Measurements from ENCODE around the gene STK40.

The STK40 gene

GRCh38 chr1:36367798-36368197 is 17.9 kb downstream of the STK40 start:
- H3F3A ChIP-seq (ENCODE audit: insufficient read depth, low read length): no peaks in the 10 kb centered on the region; the same call in 1 of the 2 replicates
- no peak overlapping the region for H3K9ac ChIP-seq (ENCODE audit: low read length)
- no peak overlapping the region for H2AFZ ChIP-seq (ENCODE audit: low read length)
- H3K27ac ChIP-seq (ENCODE audit: low read length): no peak overlapping the region
- no peaks in the 10 kb centered on the region for H3K9me2 ChIP-seq (replicated peaks; ENCODE audit: insufficient read depth, low read length)
- H3K4me2 ChIP-seq (ENCODE audit: low read depth, low read length): no peak overlapping the region
- H4K20me1 ChIP-seq (ENCODE audit: insufficient read depth, low read length): no peaks in the 10 kb centered on the region
- H3K4me3 ChIP-seq (ENCODE audit: low read length): no peak overlapping the region
- H3K36me3 ChIP-seq (replicated peaks; ENCODE audit: insufficient read depth, low read length): no peaks in the 10 kb centered on the region; the same call in 1 of the 2 replicates
- DNase-seq: no peak
- H3K27me3 ChIP-seq (replicated peaks; ENCODE audit: insufficient read depth, low read length): no peaks in the 10 kb centered on the region
- TF ChIP-seq EZH2phosphoT487 (IDR thresholded peaks at IDR 0.05; ENCODE audit: low read length) (no peak), EZH2 (optimal IDR thresholded peaks at IDR 0.05; ENCODE audit: low read depth, low read length) (no peak)
- H3K4me1 ChIP-seq (ENCODE audit: low read length): peaks cover 11% of the 10 kb centered on the region
- H3K9me3 ChIP-seq (replicated peaks; ENCODE audit: insufficient read depth, low read length): no peaks in the 10 kb centered on the region
- peaks cover 52% of the 10 kb centered on the region for H3K79me2 ChIP-seq (ENCODE audit: low read length)

GRCh38 chr1:36367066-36367465 is 18.7 kb downstream of the STK40 start:
- Histone ChIP-seq H2AFZ (ENCODE audit: low read length) (no peak overlapping the region), H3K4me2 (ENCODE audit: low read depth, low read length) (no peak overlapping the region), H3F3A (ENCODE audit: insufficient read depth, low read length) (no peaks in the 10 kb centered on the region; the same call in 1 of the 2 replicates), H3K9ac (ENCODE audit: low read length) (no peak overlapping the region), H3K9me3 (replicated peaks; ENCODE audit: insufficient read depth, low read length) (no peaks in the 10 kb centered on the region), H3K4me3 (ENCODE audit: low read length) (no peak overlapping the region), H4K20me1 (ENCODE audit: insufficient read depth, low read length) (no peaks in the 10 kb centered on the region), H3K36me3 (replicated peaks; ENCODE audit: insufficient read depth, low read length) (no peaks in the 10 kb centered on the region; the same call in 1 of the 2 replicates), H3K79me2 (ENCODE audit: low read length) (peaks cover 49% of the 10 kb centered on the region), H3K4me1 (ENCODE audit: low read length) (peaks cover 7% of the 10 kb centered on the region; the same call in 1 of the 2 replicates), H3K27ac (ENCODE audit: low read length) (no peak overlapping the region), H3K9me2 (replicated peaks; ENCODE audit: insufficient read depth, low read length) (no peaks in the 10 kb centered on the region), H3K27me3 (replicated peaks; ENCODE audit: insufficient read depth, low read length) (no peaks in the 10 kb centered on the region)
- DNase-seq: no peak
- TF ChIP-seq EZH2phosphoT487 (IDR thresholded peaks at IDR 0.05; ENCODE audit: low read length) (no peak), EZH2 (optimal IDR thresholded peaks at IDR 0.05; ENCODE audit: low read depth, low read length) (no peak), CTCF (IDR thresholded peaks at IDR 0.05; ENCODE audit: low read length) (no peak)

- Histone ChIP-seq H3K79me2 (ENCODE audit: low read length) (peaks cover 51% of the 10 kb centered on the region), H3K4me1 (ENCODE audit: low read length) (peaks cover 7% of the 10 kb centered on the region; the same call in 1 of the 2 replicates), H3K36me3 (replicated peaks; ENCODE audit: insufficient read depth, low read length) (no peaks in the 10 kb centered on the region; the same call in 1 of the 2 replicates), H2AFZ (ENCODE audit: low read length) (no peak overlapping the region), H3K4me3 (ENCODE audit: low read length) (no peak overlapping the region), H3K27ac (ENCODE audit: low read length) (no peak overlapping the region), H3F3A (ENCODE audit: insufficient read depth, low read length) (no peaks in the 10 kb centered on the region; the same call in 1 of the 2 replicates), H3K9me2 (replicated peaks; ENCODE audit: insufficient read depth, low read length) (no peaks in the 10 kb centered on the region), H3K4me2 (ENCODE audit: low read depth, low read length) (no peak overlapping the region), H3K27me3 (replicated peaks; ENCODE audit: insufficient read depth, low read length) (no peaks in the 10 kb centered on the region), H4K20me1 (ENCODE audit: insufficient read depth, low read length) (no peaks in the 10 kb centered on the region), H3K9me3 (replicated peaks; ENCODE audit: insufficient read depth, low read length) (no peaks in the 10 kb centered on the region), H3K9ac (ENCODE audit: low read length) (no peak overlapping the region)
- DNase-seq: no peak
- TF ChIP-seq EZH2 (optimal IDR thresholded peaks at IDR 0.05; ENCODE audit: low read depth, low read length) (no peak), CTCF (IDR thresholded peaks at IDR 0.05; ENCODE audit: low read length) (no peak), EZH2phosphoT487 (IDR thresholded peaks at IDR 0.05; ENCODE audit: low read length) (no peak)
These were observed 19.5 kb downstream of the STK40 start for GRCh38 chr1:36366091-36366661.

- TF ChIP-seq EZH2phosphoT487 (IDR thresholded peaks at IDR 0.05; ENCODE audit: low read length) (no peak), CTCF (IDR thresholded peaks at IDR 0.05; ENCODE audit: low read length) (no peak), EZH2 (optimal IDR thresholded peaks at IDR 0.05; ENCODE audit: low read depth, low read length) (no peak)
- no peaks in the 10 kb centered on the region for H3K9me2 ChIP-seq (replicated peaks; ENCODE audit: insufficient read depth, low read length)
- H3K4me2 ChIP-seq (ENCODE audit: low read depth, low read length): no peak overlapping the region
- H3F3A ChIP-seq (ENCODE audit: insufficient read depth, low read length): no peaks in the 10 kb centered on the region; the same call in 1 of the 2 replicates
- H4K20me1 ChIP-seq (ENCODE audit: insufficient read depth, low read length): no peaks in the 10 kb centered on the region
- no peaks in the 10 kb centered on the region for H3K9me3 ChIP-seq (replicated peaks; ENCODE audit: insufficient read depth, low read length)
- no peak for DNase-seq
- no peaks in the 10 kb centered on the region; the same call in 1 of the 2 replicates for H3K36me3 ChIP-seq (replicated peaks; ENCODE audit: insufficient read depth, low read length)
- H3K27ac ChIP-seq (ENCODE audit: low read length): no peak overlapping the region
- H3K79me2 ChIP-seq (ENCODE audit: low read length): peaks cover 51% of the 10 kb centered on the region
- H3K9ac ChIP-seq (ENCODE audit: low read length): no peak overlapping the region
- H2AFZ ChIP-seq (ENCODE audit: low read length): no peak overlapping the region
- no peaks in the 10 kb centered on the region for H3K27me3 ChIP-seq (replicated peaks; ENCODE audit: insufficient read depth, low read length)
- H3K4me1 ChIP-seq (ENCODE audit: low read length): peaks cover 7% of the 10 kb centered on the region; the same call in 1 of the 2 replicates
- no peak overlapping the region for H3K4me3 ChIP-seq (ENCODE audit: low read length)
These were observed 20.3 kb downstream of the STK40 start for GRCh38 chr1:36365381-36365780.

Measured in MM.1S (cell line).